CD4-positive, CD25-positive, alpha-beta regulatory T cell (primary cell): ENCODE results near the gene PERP. TPM values are rescaled to one million over a fixed set of nuclear protein-coding genes. Genes with fewer than 3 reads are reported as not detected.

Experiments used
- ATAC-seq, 2 donors: fragments of 150-1000 bp; cut with Tn5 transposase; one replicate each; pipeline ENCODE4 v1.10.0; 2021; ENCODE audit warnings: low read depth in 2 of 2, moderate number of reproducible peaks in 2 of 2, moderate library complexity in 1 of 2
- DNase-seq, 3 donors: peaks; one replicate each; pipeline versions ENCODE4 v3.0.0 to v3.0.0-alpha.2; 2012 to 2022; ENCODE audit warnings: mixed read lengths in 1 of 3
- H3K27ac ChIP-seq: one replicate; pipeline ENCODE4 v1.7.0; 2013; ENCODE audit warnings: mild to moderate bottlenecking, low read length; ENCODE audit not compliant: insufficient read depth, poor library complexity, severe bottlenecking
- H3K27me3 ChIP-seq: one replicate; pipeline ENCODE4 v1.7.0; 2013; ENCODE audit warnings: low read length; ENCODE audit not compliant: control insufficient read depth, insufficient read depth
- H3K36me3 ChIP-seq: one replicate; pipeline ENCODE4 v1.7.0; 2013; ENCODE audit warnings: mild to moderate bottlenecking, low read length, moderate library complexity; ENCODE audit not compliant: control insufficient read depth, insufficient read depth
- H3K4me1 ChIP-seq: 2 replicates; pipeline ENCODE4 v1.7.0; 2013; ENCODE audit warnings: mild to moderate bottlenecking, low read length; ENCODE audit not compliant: insufficient read depth, control insufficient read depth, poor library complexity, severe bottlenecking
- H3K4me3 ChIP-seq: one replicate; pipeline ENCODE4 v1.7.0; 2013; ENCODE audit warnings: low read depth, mild to moderate bottlenecking, low read length, moderate library complexity
- H3K9me3 ChIP-seq, 2 experiments: 1 replicate in 1 of 2; 2 replicates in 1 of 2; pipeline ENCODE4 v1.7.0; 2013; ENCODE audit warnings: low read length in 2 of 2, mild to moderate bottlenecking in 1 of 2, moderate library complexity in 1 of 2; ENCODE audit not compliant: control insufficient read depth in 2 of 2
- H3K27ac Mint-ChIP-seq, 3 donors: one replicate each; pipeline ENCODE4 v1.8.0; 2020 to 2022; ENCODE audit warnings: mild to moderate bottlenecking in 3 of 3, mixed read lengths in 3 of 3, moderate library complexity in 2 of 3
- H3K27me3 Mint-ChIP-seq: one replicate; pipeline ENCODE4 v1.8.0; 2022; ENCODE audit warnings: mild to moderate bottlenecking, mixed read lengths
- H3K36me3 Mint-ChIP-seq: one replicate; pipeline ENCODE4 v1.8.0; 2020; ENCODE audit warnings: mixed read lengths
- H3K4me1 Mint-ChIP-seq, 4 donors: one replicate each; pipeline ENCODE4 v1.8.0; 2020 to 2022; ENCODE audit warnings: mixed read lengths in 4 of 4, mild to moderate bottlenecking in 1 of 4
- H3K4me3 Mint-ChIP-seq, 4 donors: one replicate each; pipeline ENCODE4 v1.8.0; 2020 to 2022; ENCODE audit warnings: mild to moderate bottlenecking in 4 of 4, mixed read lengths in 4 of 4, moderate library complexity in 3 of 4
- H3K9me3 Mint-ChIP-seq, 7 donors: one replicate each; pipeline ENCODE4 v1.8.0; 2020 to 2022; ENCODE audit warnings: mixed read lengths in 7 of 7, mild to moderate bottlenecking in 3 of 7, moderate library complexity in 2 of 7
- polyA plus RNA-seq, 4 donors: library from polyadenylated mRNA; unstranded; fragments of 300-500 nt; fragmentation: Illumina TruSeq; gene quantifications; one replicate each; pipeline ENCODE4 v1.2.3, GENCODE V29; 2021
- total RNA-seq: library from RNA; stranded (reverse); gene quantifications from one replicate; pipeline ENCODE4 v1.2.3, GENCODE V29; 2022

PERP gene
- total RNA-seq (2.3 TPM), polyA plus RNA-seq (10 to 100 TPM in 2 of 4 donors, 1 to 10 TPM in 2; 4.0 to 12.4 (median 8.1) TPM)

GRCh38 chr6:138107078-138107751, at the start of gene PERP:
TSS of gene PERP (minus strand) at chr6:138107419. CDS start at chr6:138107340, 79 bp downstream.
- ATAC-seq (peak; percentile 93 to 95), DNase-seq (peak; percentile 56 to 82 (median 62))
- Histone ChIP-seq H3K27me3 (peaks cover 7% of the 10 kb centered on the region), H3K36me3 (no peaks in the 10 kb centered on the region), H3K4me3 (peak within 1 kb of the TSS; percentile 69), H3K9me3 (no peaks in the 10 kb centered on the region), H3K4me1 (peaks cover 22% of the 10 kb centered on the region), H3K27ac (peak within 1 kb of the TSS; percentile 1)
- Mint-ChIP-seq H3K27ac (peak within 1 kb of the TSS; percentile 76 to 91 (median 90)), H3K4me1 (peaks cover 9 to 30% (median 20%) of the 10 kb centered on the region in 4 donors), H3K4me3 (peak within 1 kb of the TSS; percentile 89 to 96 (median 92)), H3K36me3 (no peaks in the 10 kb centered on the region), H3K9me3 (peaks cover 0 to 2% (median 0%) of the 10 kb centered on the region in 7 donors), H3K27me3 (peaks cover 26% of the 10 kb centered on the region)

GRCh38 chr6:138155443-138155842, 48.2 kb upstream of the PERP start:
- Mint-ChIP-seq H3K27me3 (peaks cover 48% of the 10 kb centered on the region), H3K36me3 (no peaks in the 10 kb centered on the region)

GRCh38 chr6:138146544-138146943, 39.3 kb upstream of the PERP start:
- Histone ChIP-seq H3K27ac (no peak overlapping the region), H3K27me3 (peaks cover 12% of the 10 kb centered on the region), H3K4me1 (no peaks in the 10 kb centered on the region), H3K36me3 (no peaks in the 10 kb centered on the region), H3K9me3 (no peaks in the 10 kb centered on the region), H3K4me3 (no peak overlapping the region)
- peaks cover 9% of the 10 kb centered on the region for H3K27me3 Mint-ChIP-seq
- no peak for DNase-seq
- peaks cover 0 to 1% (median 0%) of the 10 kb centered on the region in 7 donors for H3K9me3 Mint-ChIP-seq
- ATAC-seq: no peak
- H3K4me1 Mint-ChIP-seq: no peaks in the 10 kb centered on the region
- no peak overlapping the region for H3K27ac Mint-ChIP-seq
- H3K36me3 Mint-ChIP-seq: no peaks in the 10 kb centered on the region
- no peak overlapping the region for H3K4me3 Mint-ChIP-seq

More at GRCh38 chr6:138155443-138155842, 48.2 kb upstream of the PERP start:
- ATAC-seq (no peak), DNase-seq (no peak)
- H3K27ac ChIP-seq: no peak overlapping the region
- no peak overlapping the region for H3K4me3 Mint-ChIP-seq
- peaks cover 10 to 11% of the 10 kb centered on the region in 2 experiments for H3K9me3 ChIP-seq
- H3K4me1 ChIP-seq: no peaks in the 10 kb centered on the region
- H3K4me3 ChIP-seq: no peak overlapping the region
- peaks cover 27% of the 10 kb centered on the region for H3K27me3 ChIP-seq
- no peaks in the 10 kb centered on the region for H3K4me1 Mint-ChIP-seq
- peaks cover 0 to 17% (median 7%) of the 10 kb centered on the region in 7 donors for H3K9me3 Mint-ChIP-seq
- no peak overlapping the region for H3K27ac Mint-ChIP-seq
- H3K36me3 ChIP-seq: no peaks in the 10 kb centered on the region

- Histone ChIP-seq H3K4me1 (no peaks in the 10 kb centered on the region), H3K4me3 (no peak overlapping the region), H3K27me3 (peaks cover 13% of the 10 kb centered on the region), H3K36me3 (no peaks in the 10 kb centered on the region), H3K9me3 (no peaks in the 10 kb centered on the region), H3K27ac (no peak overlapping the region)
- Mint-ChIP-seq H3K9me3 (peaks cover 0 to 1% (median 0%) of the 10 kb centered on the region in 7 donors), H3K4me3 (no peak overlapping the region), H3K4me1 (no peaks in the 10 kb centered on the region), H3K27me3 (peaks cover 10% of the 10 kb centered on the region), H3K27ac (no peak overlapping the region), H3K36me3 (no peaks in the 10 kb centered on the region)
- no peak for DNase-seq
- peak in 1 of 2 donors; percentile 45 for ATAC-seq
Measured at GRCh38 chr6:138145402-138145801, 38.2 kb upstream of the PERP start.

GRCh38 chr6:138142806-138143205, 35.6 kb upstream of the PERP start:
- peaks cover 15% of the 10 kb centered on the region for H3K27me3 ChIP-seq
- no peaks in the 10 kb centered on the region for H3K36me3 Mint-ChIP-seq
- no peaks in the 10 kb centered on the region for H3K4me1 Mint-ChIP-seq
- no peak for ATAC-seq
- H3K4me3 Mint-ChIP-seq: no peak overlapping the region
- H3K27me3 Mint-ChIP-seq: peaks cover 4% of the 10 kb centered on the region
- H3K27ac Mint-ChIP-seq: no peak overlapping the region
- H3K4me3 ChIP-seq: no peak overlapping the region
- H3K36me3 ChIP-seq: no peaks in the 10 kb centered on the region
- H3K27ac ChIP-seq: no peak overlapping the region
- H3K4me1 ChIP-seq: no peaks in the 10 kb centered on the region
- no peak for DNase-seq
- no peaks in the 10 kb centered on the region for H3K9me3 ChIP-seq
- H3K9me3 Mint-ChIP-seq: peaks cover 0 to 1% (median 0%) of the 10 kb centered on the region in 7 donors

GRCh38 chr6:138129190-138129589, 22.0 kb upstream of the PERP start:
- no peak overlapping the region for H3K4me3 Mint-ChIP-seq

GRCh38 chr6:138128096-138128495, 20.9 kb upstream of the PERP start:
- peaks cover 26% of the 10 kb centered on the region for H3K27me3 Mint-ChIP-seq
- no peak overlapping the region for H3K27ac ChIP-seq
- H3K36me3 ChIP-seq: no peaks in the 10 kb centered on the region
- ATAC-seq (no peak), DNase-seq (no peak)
- no peaks in the 10 kb centered on the region for H3K36me3 Mint-ChIP-seq
- H3K4me3 Mint-ChIP-seq: no peak overlapping the region
- H3K27me3 ChIP-seq: peaks cover 5% of the 10 kb centered on the region
- H3K4me1 Mint-ChIP-seq: no peaks in the 10 kb centered on the region
- H3K4me3 ChIP-seq: no peak overlapping the region
- H3K9me3 Mint-ChIP-seq: peaks cover 0 to 7% (median 0%) of the 10 kb centered on the region in 7 donors
- peak overlapping the region in 1 of 3 donors; percentile 1 for H3K27ac Mint-ChIP-seq
- H3K9me3 ChIP-seq: no peaks in the 10 kb centered on the region
- H3K4me1 ChIP-seq: no peaks in the 10 kb centered on the region

More at GRCh38 chr6:138129190-138129589, 22.0 kb upstream of the PERP start:
- no peak for DNase-seq
- H3K9me3 Mint-ChIP-seq: peaks cover 0 to 3% (median 0%) of the 10 kb centered on the region in 7 donors
- Histone ChIP-seq H3K27ac (no peak overlapping the region), H3K36me3 (no peaks in the 10 kb centered on the region), H3K4me1 (no peaks in the 10 kb centered on the region), H3K4me3 (no peak overlapping the region), H3K9me3 (no peaks in the 10 kb centered on the region), H3K27me3 (peaks cover 6% of the 10 kb centered on the region)
- ATAC-seq: no peak
- no peaks in the 10 kb centered on the region for H3K4me1 Mint-ChIP-seq
- H3K36me3 Mint-ChIP-seq: no peaks in the 10 kb centered on the region
- H3K27ac Mint-ChIP-seq: no peak overlapping the region
- H3K27me3 Mint-ChIP-seq: peaks cover 18% of the 10 kb centered on the region

GRCh38 chr6:138124096-138124495, 16.9 kb upstream of the PERP start:
- Histone ChIP-seq H3K27me3 (peaks cover 16% of the 10 kb centered on the region), H3K4me1 (no peaks in the 10 kb centered on the region), H3K9me3 (no peaks in the 10 kb centered on the region), H3K4me3 (no peak overlapping the region), H3K27ac (no peak overlapping the region), H3K36me3 (no peaks in the 10 kb centered on the region)
- H3K27ac Mint-ChIP-seq: no peak overlapping the region
- no peak for ATAC-seq
- no peak for DNase-seq
- no peaks in the 10 kb centered on the region for H3K4me1 Mint-ChIP-seq
- H3K27me3 Mint-ChIP-seq: peaks cover 38% of the 10 kb centered on the region
- H3K36me3 Mint-ChIP-seq: no peaks in the 10 kb centered on the region
- H3K4me3 Mint-ChIP-seq: no peak overlapping the region
- peaks cover 0 to 7% (median 0%) of the 10 kb centered on the region in 7 donors for H3K9me3 Mint-ChIP-seq
